Breast epithelium (tissue), 4 donors: ENCODE results near the gene RBM17. TPM values are rescaled to one million over a fixed set of nuclear protein-coding genes. Genes with fewer than 3 reads are reported as not detected.

Experiments
- DNase-seq, 2 donors: peaks; one replicate each; pipeline ENCODE4 v3.0.0-alpha.2; 2019; ENCODE audit warnings: low spot score in 2 of 2
- H3K27ac ChIP-seq, 2 donors: fragments of 200-600 bp; sonication (generic) in 1 of 2; one replicate each; pipeline ENCODE4 v1.5.1; 2016 to 2019; ENCODE audit warnings: mild to moderate bottlenecking in 1 of 2
- H3K27me3 ChIP-seq, 2 donors: fragments of 200-600 bp; sonication (generic) in 1 of 2; one replicate each; pipeline versions ENCODE4 v1.5.1 to v1.6.0; 2017 to 2019; ENCODE audit warnings: control low read depth in 1 of 2, mild to moderate bottlenecking in 1 of 2
- H3K36me3 ChIP-seq: fragments of 200-600 bp; one replicate; pipeline ENCODE4 v1.5.1; 2019
- H3K4me1 ChIP-seq, 2 donors: fragments of 200-600 bp; sonication (generic); one replicate each; pipeline ENCODE4 v1.5.1; 2016 to 2019; ENCODE audit warnings: control low read depth in 1 of 2
- H3K4me3 ChIP-seq, 3 donors: fragments of 200-600 bp; sonication (generic); 1 replicate in 2 of 3; 2 replicates in 1 of 3; pipeline ENCODE4 v1.5.1; 2016 to 2019; ENCODE audit warnings: mild to moderate bottlenecking in 3 of 3, moderate library complexity in 2 of 3
- H3K9me3 ChIP-seq, 2 donors: fragments of 200-600 bp; sonication (generic) in 1 of 2; one replicate each; pipeline ENCODE4 v1.5.1; 2016 to 2019; ENCODE audit warnings: control low read depth in 1 of 2
- CTCF ChIP-seq, 3 donors: fragments of 450-650 bp; IDR thresholded peaks; one replicate each; pipeline ENCODE4 v1.5.1; 2016 to 2017; ENCODE audit warnings: antibody characterized with exemption in 3 of 3, mild to moderate bottlenecking in 3 of 3, moderate library complexity in 3 of 3
- POLR2A ChIP-seq: fragments of 450-650 bp; IDR thresholded peaks from one replicate; pipeline ENCODE4 v1.6.1; 2016; ENCODE audit warnings: antibody characterized with exemption, mild to moderate bottlenecking, moderate library complexity
- POLR2AphosphoS5 ChIP-seq, 3 donors: sonication (generic); formaldehyde crosslinking; IDR thresholded peaks; one replicate each; pipeline ENCODE4 v1.6.1; 2017; ENCODE audit warnings: antibody characterized with exemption in 3 of 3
- intact Hi-C: fragments of 100-400 bp; cut with DNase I; formaldehyde crosslinking; loops from one replicate; pipeline ENCODE4 v1.15.1; 2023; ENCODE audit warnings: low total_unique reads
- total RNA-seq, 3 donors: library from RNA; depleted of rRNA; stranded (reverse); fragments of >200 nt; gene quantifications; one replicate each; pipeline ENCODE4 v1.1.0, GENCODE V29; 2016

Gene RBM17
- total RNA-seq, 3 donors from 2014 or later = 62.4 to 72.4 (median 68.2) TPM

GRCh38 chr10:6045314-6045848, 43.5 kb upstream of the RBM17 start:
- Histone ChIP-seq H3K27me3 (no peaks in the 10 kb centered on the region), H3K4me3 (no peak overlapping the region), H3K36me3 (no peaks in the 10 kb centered on the region), H3K9me3 (no peaks in the 10 kb centered on the region), H3K27ac (no peak overlapping the region), H3K4me1 (peaks cover 0 to 4% of the 10 kb centered on the region in 2 donors)
- TF ChIP-seq CTCF (IDR thresholded peaks at IDR 0.05) (no peak), POLR2AphosphoS5 (IDR thresholded peaks at IDR 0.05) (no peak), POLR2A (no peak)
- intact Hi-C loops = no loop called here
- no peak for DNase-seq

- H3K9me3 ChIP-seq = no peaks in the 10 kb centered on the region
- H3K27me3 ChIP-seq = no peaks in the 10 kb centered on the region
- no peak overlapping the region for H3K4me3 ChIP-seq
- H3K36me3 ChIP-seq = no peaks in the 10 kb centered on the region
- DNase-seq = no peak
- TF ChIP-seq CTCF (IDR thresholded peaks at IDR 0.05) (no peak), POLR2A (no peak), POLR2AphosphoS5 (IDR thresholded peaks at IDR 0.05) (no peak)
- intact Hi-C loops = no loop called here
- peaks cover 0 to 4% of the 10 kb centered on the region in 2 donors for H3K4me1 ChIP-seq
- H3K27ac ChIP-seq = no peak overlapping the region
Measured at GRCh38 chr10:6045878-6046772, 42.7 kb upstream of the RBM17 start.

- intact Hi-C loops = no loop called here
- no peak for DNase-seq
Measured at GRCh38 chr10:6046773-6047611, 41.8 kb upstream of the RBM17 start.

GRCh38 chr10:6047847-6048246, 41.0 kb upstream of the RBM17 start:
- intact Hi-C loops = no loop called here
- DNase-seq = no peak
- no peaks in the 10 kb centered on the region for H3K9me3 ChIP-seq
- H3K4me1 ChIP-seq = peaks cover 4 to 6% of the 10 kb centered on the region in 2 donors
- no peaks in the 10 kb centered on the region for H3K36me3 ChIP-seq
- no peak for TF ChIP-seq CTCF (IDR thresholded peaks at IDR 0.05)
- no peak for TF ChIP-seq POLR2AphosphoS5 (IDR thresholded peaks at IDR 0.05)
- TF ChIP-seq POLR2A = no peak
- H3K4me3 ChIP-seq = no peak overlapping the region
- H3K27ac ChIP-seq = no peak overlapping the region
- H3K27me3 ChIP-seq = no peaks in the 10 kb centered on the region

More at GRCh38 chr10:6046773-6047611, 41.8 kb upstream of the RBM17 start:
- no peak for TF ChIP-seq POLR2AphosphoS5 (IDR thresholded peaks at IDR 0.05)
- no peak for TF ChIP-seq POLR2A
- no peak for TF ChIP-seq CTCF (IDR thresholded peaks at IDR 0.05)
- H3K36me3 ChIP-seq = no peaks in the 10 kb centered on the region
- H3K9me3 ChIP-seq = no peaks in the 10 kb centered on the region
- no peaks in the 10 kb centered on the region for H3K27me3 ChIP-seq
- H3K27ac ChIP-seq = no peak overlapping the region
- no peak overlapping the region for H3K4me3 ChIP-seq
- peaks cover 3 to 4% of the 10 kb centered on the region in 2 donors for H3K4me1 ChIP-seq
